ENCODE results near the gene NSUN6. TPM values are rescaled to one million over a fixed set of nuclear protein-coding genes. Genes with fewer than 3 reads are reported as not detected.

Gene NSUN6
- total RNA-seq, 1 donor from 2014 or later: 6.6 TPM

DNA sequence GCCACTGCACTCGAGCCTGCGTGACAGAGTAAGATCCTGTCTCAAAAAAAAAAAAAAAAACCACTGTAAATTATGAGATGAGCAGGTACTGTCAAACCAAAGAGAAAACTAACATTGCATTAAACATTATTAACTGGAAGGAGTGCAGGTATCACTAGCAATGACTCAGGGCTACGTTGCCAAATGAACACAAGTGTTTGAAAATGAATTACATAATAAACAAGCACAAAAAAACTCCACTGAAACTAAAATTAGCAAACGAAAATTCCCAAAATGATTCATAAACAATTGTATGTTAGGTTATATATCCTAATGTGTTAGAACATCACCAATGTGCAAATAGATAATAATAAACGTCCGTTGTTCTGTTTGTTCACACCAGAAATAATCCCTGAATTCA lies 42.8 kb downstream of the NSUN6 start:
- TF ChIP-seq CTCF (IDR thresholded peaks at IDR 0.05; ENCODE audit: insufficient read depth, low read length, poor library complexity, severe bottlenecking): no peak
- no peak for DNase-seq (ENCODE audit: low read depth)
- H3K27me3 ChIP-seq (ENCODE audit: control insufficient read depth, insufficient read depth, low read length): no peaks in the 10 kb centered on the region
- H3K4me3 ChIP-seq (ENCODE audit: low read depth, low read length): no peak overlapping the region
- H3K36me3 ChIP-seq (ENCODE audit: control insufficient read depth, insufficient read depth, low read length): no peaks in the 10 kb centered on the region

DNA sequence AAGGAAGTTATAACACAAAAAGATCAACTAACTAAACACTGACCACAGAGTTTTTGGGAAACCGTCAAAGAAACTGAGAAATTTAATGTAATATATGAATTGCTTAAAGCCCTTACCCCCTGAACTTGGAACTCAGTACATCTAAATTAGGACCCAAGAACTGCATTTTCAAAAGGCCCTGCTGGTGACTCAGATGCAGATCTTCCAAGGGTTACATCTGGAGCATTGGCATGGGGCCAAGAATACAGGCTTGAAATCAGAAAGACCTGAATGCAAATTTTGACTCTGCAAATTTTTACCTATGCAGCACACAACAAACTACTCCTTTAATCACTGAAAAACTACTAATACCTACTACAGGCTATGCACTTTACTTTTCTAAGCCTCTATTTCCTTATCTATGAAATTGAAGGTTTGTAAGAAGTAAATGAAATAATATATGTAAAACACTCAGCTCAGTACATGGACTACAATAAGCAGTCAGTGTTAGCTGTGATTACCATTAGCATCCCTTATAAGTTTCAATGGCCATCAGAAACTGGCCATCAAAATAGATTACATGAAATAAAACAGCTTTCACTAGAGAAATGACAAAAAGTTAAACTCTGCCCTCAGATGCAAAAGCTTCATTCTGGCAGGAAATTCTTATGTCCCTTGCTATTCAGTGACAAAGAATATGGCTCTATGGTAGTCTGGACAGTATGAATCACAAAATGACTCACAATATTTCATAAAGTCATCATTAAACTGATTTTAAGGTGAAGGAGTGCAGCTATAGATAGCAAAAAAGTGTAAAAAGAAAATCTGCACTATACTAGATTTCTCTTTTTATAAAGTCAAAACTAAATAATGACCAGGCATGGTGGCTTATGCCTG lies 43.6 kb downstream of the NSUN6 start:
- Histone ChIP-seq H3K4me3 (ENCODE audit: low read depth, low read length) (no peak overlapping the region), H3K36me3 (ENCODE audit: control insufficient read depth, insufficient read depth, low read length) (no peaks in the 10 kb centered on the region), H3K27me3 (ENCODE audit: control insufficient read depth, insufficient read depth, low read length) (no peaks in the 10 kb centered on the region)
- TF ChIP-seq CTCF (IDR thresholded peaks at IDR 0.05; ENCODE audit: insufficient read depth, low read length, poor library complexity, severe bottlenecking): no peak
- DNase-seq (ENCODE audit: low read depth): peak; percentile 32

GRCh38 chr10:18606051-18606695 lies 45.2 kb downstream of the NSUN6 start:
- TF ChIP-seq CTCF (IDR thresholded peaks at IDR 0.05; ENCODE audit: insufficient read depth, low read length, poor library complexity, severe bottlenecking): no peak
- H3K27me3 ChIP-seq (ENCODE audit: control insufficient read depth, insufficient read depth, low read length): no peaks in the 10 kb centered on the region
- DNase-seq (ENCODE audit: low read depth): no peak
- no peaks in the 10 kb centered on the region for H3K36me3 ChIP-seq (ENCODE audit: control insufficient read depth, insufficient read depth, low read length)
- H3K4me3 ChIP-seq (ENCODE audit: low read depth, low read length): no peak overlapping the region

GRCh38 chr10:18601321-18601720 lies 50.1 kb downstream of the NSUN6 start:
- no peak for TF ChIP-seq CTCF (IDR thresholded peaks at IDR 0.05; ENCODE audit: insufficient read depth, low read length, poor library complexity, severe bottlenecking)
- no peaks in the 10 kb centered on the region for H3K36me3 ChIP-seq (ENCODE audit: control insufficient read depth, insufficient read depth, low read length)
- DNase-seq (ENCODE audit: low read depth): no peak
- H3K4me3 ChIP-seq (ENCODE audit: low read depth, low read length): no peak overlapping the region
- H3K27me3 ChIP-seq (ENCODE audit: control insufficient read depth, insufficient read depth, low read length): no peaks in the 10 kb centered on the region

DNA sequence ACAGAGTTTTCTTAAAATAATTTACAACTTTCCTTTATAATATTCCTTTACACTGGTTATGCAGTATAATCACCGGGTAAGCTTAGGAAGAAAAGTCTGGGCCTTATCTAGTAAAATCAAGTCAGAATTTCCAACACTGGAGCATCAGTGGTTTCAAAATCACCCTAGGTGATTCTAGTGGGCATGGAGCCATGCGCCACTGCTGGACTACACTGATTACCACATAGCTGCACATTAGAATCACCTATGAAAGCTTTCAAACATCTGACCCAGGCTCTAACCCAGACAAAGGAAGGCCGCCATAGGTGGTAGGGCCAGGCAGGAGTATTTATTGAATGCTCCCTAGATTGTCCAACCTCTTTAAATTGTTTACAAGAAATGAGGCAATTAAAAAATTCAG lies 52.0 kb downstream of the NSUN6 start:
- DNase-seq (ENCODE audit: low read depth): no peak
- H3K27me3 ChIP-seq (ENCODE audit: control insufficient read depth, insufficient read depth, low read length): no peaks in the 10 kb centered on the region
- TF ChIP-seq CTCF (IDR thresholded peaks at IDR 0.05; ENCODE audit: insufficient read depth, low read length, poor library complexity, severe bottlenecking): no peak
- H3K36me3 ChIP-seq (ENCODE audit: control insufficient read depth, insufficient read depth, low read length): no peaks in the 10 kb centered on the region
- no peak overlapping the region for H3K4me3 ChIP-seq (ENCODE audit: low read depth, low read length)

All from kidney epithelial cell (primary cell).